ENCODE data around the gene KIF7. TPM values are rescaled to one million over a fixed set of nuclear protein-coding genes. Genes with fewer than 3 reads are reported as not detected.

KIF7 gene
- polyA plus RNA-seq, 1 of the 3 experiments (the other 2 are of a cell fraction): 12.0 TPM

- no peak for TF ChIP-seq CTCF (IDR thresholded peaks at IDR 0.05)
Measured at GRCh38 chr15:89599021-89599420, 56.2 kb downstream of the KIF7 start (continued).

GRCh38 chr15:89593018-89593417 is 62.2 kb downstream of the KIF7 start:
- H3K9me2 ChIP-seq: no peaks in the 10 kb centered on the region
- H3K9me3 ChIP-seq: no peaks in the 10 kb centered on the region
- no peaks in the 10 kb centered on the region for H4K20me1 ChIP-seq (ENCODE audit: insufficient read depth)
- no peak overlapping the region for H3K27ac ChIP-seq (ENCODE audit: low read depth in 2 of 2, low read length in 1 of 2)
- WGBS (ENCODE audit: low lambda C conversion rate): 96% methylated on average over 4 of the region's 4 CpGs
- peaks cover 9% of the 10 kb centered on the region for H3F3A ChIP-seq (replicated peaks; ENCODE audit: insufficient read depth)
- CTCF ChIA-PET: no interaction called here
- H3K4me3 ChIP-seq (ENCODE audit: low read depth in 2 of 2, low read length in 1 of 2): no peak overlapping the region
- no peak for DNase-seq
- peaks cover 0 to 3% of the 10 kb centered on the region in 2 experiments; a peak in 1 of 4 replicates for H3K4me1 ChIP-seq (ENCODE audit: control insufficient read depth in 1 of 2, insufficient read depth in 2 of 2, low read depth in 1 of 2, low read length in 1 of 2)
- H3K4me2 ChIP-seq: no peak overlapping the region
- H3K27me3 ChIP-seq (ENCODE audit: insufficient read depth): no peaks in the 10 kb centered on the region
- TF ChIP-seq JUND (IDR thresholded peaks at IDR 0.05): no peak
- no peak for TF ChIP-seq TEAD4 (IDR thresholded peaks at IDR 0.05; ENCODE audit: borderline replicate concordance, insufficient read depth)
- no peak for TF ChIP-seq USF1 (IDR thresholded peaks at IDR 0.05; ENCODE audit: borderline replicate concordance, low read depth)
- TF ChIP-seq PBX3 (IDR thresholded peaks at IDR 0.05): no peak
- no peak for TF ChIP-seq RCOR1 (IDR thresholded peaks at IDR 0.05; ENCODE audit: low read length)
- no peak for TF ChIP-seq FOXJ3 (CRISPR knock-in tag; IDR thresholded peaks at IDR 0.05)
- TF ChIP-seq YY1 (IDR thresholded peaks at IDR 0.05; ENCODE audit: low read depth): no peak
- no peak for TF ChIP-seq USF2 (IDR thresholded peaks at IDR 0.05; ENCODE audit: borderline replicate concordance, low read depth, low read length)
- TF ChIP-seq MEF2A (IDR thresholded peaks at IDR 0.05; ENCODE audit: borderline replicate concordance, low read depth): no peak
- no peak for TF ChIP-seq IRF3 (IDR thresholded peaks at IDR 0.05; ENCODE audit: low read depth, low read length)
- TF ChIP-seq TCF12 (IDR thresholded peaks at IDR 0.05): no peak
- TF ChIP-seq FOXM1 (IDR thresholded peaks at IDR 0.05; ENCODE audit: low read depth): no peak
- no peak for TF ChIP-seq RXRA (IDR thresholded peaks at IDR 0.05; ENCODE audit: borderline replicate concordance, low read depth)
- TF ChIP-seq FOSL2 (IDR thresholded peaks at IDR 0.05; ENCODE audit: borderline replicate concordance, low read depth): no peak
- no peak for TF ChIP-seq RFX5 (IDR thresholded peaks at IDR 0.05; ENCODE audit: low read length)
- no peak for TF ChIP-seq NRF1 (IDR thresholded peaks at IDR 0.05; ENCODE audit: low read depth, low read length)
- no peak for TF ChIP-seq EZH2phosphoT487 (IDR thresholded peaks at IDR 0.05; ENCODE audit: borderline replicate concordance, low read depth)
- no peak for TF ChIP-seq CHD2 (IDR thresholded peaks at IDR 0.05; ENCODE audit: low read length, partially characterized antibody)
- no peak for TF ChIP-seq GATA2 (CRISPR knock-in tag; IDR thresholded peaks at IDR 0.05)
- TF ChIP-seq ELF1 (IDR thresholded peaks at IDR 0.05): no peak
- no peak overlapping the region for H3K9ac ChIP-seq
- POLR2A ChIA-PET: no interaction called here
- H2AFZ ChIP-seq (ENCODE audit: low read depth): no peak overlapping the region
- peaks cover 34% of the 10 kb centered on the region for H3K79me2 ChIP-seq (ENCODE audit: insufficient read depth)
- peaks cover 36 to 45% of the 10 kb centered on the region in 2 experiments for H3K36me3 ChIP-seq (replicated peaks in 1 of 2; ENCODE audit: control insufficient read depth in 1 of 2, insufficient read depth in 2 of 2, low read length in 1 of 2)

Data from SK-N-SH (cell line).